GM21528 (cell line): ENCODE data around the gene FGD4.

Experiments
- ATAC-seq: cut with Tn5 transposase; IDR thresholded peaks from one replicate; pipeline ENCODE4 v1.9.1; 2021; ENCODE audit warnings: mild to moderate bottlenecking, moderate library complexity; ENCODE audit not compliant: unreplicated experiment, low FRiP score

Gene FGD4

GRCh38 chr12:32596030-32596429, 196.7 kb downstream of the FGD4 start:
- ATAC-seq, result no peak

DNA sequence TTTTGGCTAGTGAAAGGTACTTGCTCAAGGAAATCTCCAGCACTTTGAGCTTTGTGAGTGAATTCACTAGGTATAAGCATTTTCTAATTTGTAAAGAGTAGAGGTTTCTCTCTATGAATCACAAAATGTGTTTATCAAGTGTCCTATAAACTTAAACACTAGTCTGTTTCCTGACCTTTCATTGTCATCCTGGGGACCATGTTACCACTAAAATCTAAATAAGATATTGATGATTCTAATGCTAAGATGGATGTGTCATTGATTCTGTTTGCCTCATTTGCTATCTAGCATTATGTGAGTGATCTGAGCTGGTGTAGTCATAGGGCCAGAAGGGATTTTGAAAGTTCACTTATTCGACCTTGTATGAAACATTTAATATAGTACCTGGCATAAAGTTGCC, 199.3 kb downstream of the FGD4 start:
- no peak for ATAC-seq

GRCh38 chr12:32600681-32601080, 201.3 kb downstream of the FGD4 start:
- no peak for ATAC-seq

- no peak for ATAC-seq
These were observed 203.7 kb downstream of the FGD4 start for GRCh38 chr12:32603071-32603470.

GRCh38 chr12:32603858-32604257, 204.5 kb downstream of the FGD4 start:
- ATAC-seq, result no peak

DNA sequence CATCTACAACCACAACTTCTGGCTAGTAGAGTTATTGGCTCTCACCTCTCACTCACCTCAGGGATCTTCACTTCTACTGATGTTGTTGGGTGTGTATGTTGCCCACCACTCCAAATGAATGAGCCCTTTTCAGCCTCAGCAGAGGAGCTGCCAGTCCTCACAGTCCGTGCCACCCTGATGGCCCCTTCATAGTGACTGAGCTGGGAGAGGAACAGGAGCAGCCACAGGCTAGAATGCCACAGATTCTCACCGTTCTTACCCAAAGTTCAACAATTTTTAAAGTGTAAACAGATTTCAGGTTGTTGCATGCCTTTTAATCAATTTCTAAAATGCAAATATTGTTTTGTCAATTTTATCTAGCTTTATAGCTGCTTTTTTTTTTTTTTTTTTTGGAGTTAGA, 205.2 kb downstream of the FGD4 start:
- ATAC-seq, result no peak

GRCh38 chr12:32605326-32606095, 206.2 kb downstream of the FGD4 start:
- ATAC-seq, result no peak

GRCh38 chr12:32606443-32606842, 207.1 kb downstream of the FGD4 start:
- no peak for ATAC-seq

DNA sequence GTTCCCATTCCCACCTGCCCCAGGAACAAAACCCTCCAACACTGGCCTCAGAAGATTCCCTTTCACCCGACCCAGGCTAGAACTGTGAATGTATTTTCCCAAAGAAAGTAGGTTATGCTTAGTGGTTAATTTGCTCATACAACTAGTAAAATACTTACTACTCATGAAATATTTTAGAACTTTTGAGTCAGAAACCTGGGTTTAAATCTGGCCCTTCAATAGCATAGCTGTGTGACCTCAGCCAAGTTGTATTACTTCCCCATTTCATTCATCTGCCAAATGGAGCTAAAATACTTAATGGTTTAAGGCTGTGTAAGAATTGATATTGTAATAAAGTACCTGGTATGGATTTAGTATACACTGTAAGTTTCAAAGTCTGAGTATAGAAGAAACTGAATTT, 210.6 kb downstream of the FGD4 start:
- no peak for ATAC-seq

DNA sequence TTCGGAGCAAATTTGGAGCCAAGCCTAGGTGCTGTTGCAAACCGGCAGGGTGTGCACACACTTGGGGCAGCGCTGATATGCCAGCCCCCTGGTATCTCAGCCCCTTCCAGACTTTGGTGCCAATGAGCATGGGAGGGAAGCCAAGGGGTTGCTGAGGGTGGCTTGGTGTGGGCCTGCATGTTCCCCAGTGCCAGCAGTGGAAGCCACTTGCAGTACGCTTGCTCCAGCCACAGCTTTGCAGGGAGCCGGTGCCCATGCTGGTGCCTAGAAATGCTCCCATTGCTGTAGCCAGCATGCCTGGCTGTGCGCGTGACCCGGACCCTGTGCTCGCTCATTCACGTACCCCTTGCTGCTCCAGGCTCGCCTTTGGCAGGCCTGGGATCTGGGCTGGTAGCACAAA, 212.6 kb downstream of the FGD4 start:
- no peak for ATAC-seq

DNA sequence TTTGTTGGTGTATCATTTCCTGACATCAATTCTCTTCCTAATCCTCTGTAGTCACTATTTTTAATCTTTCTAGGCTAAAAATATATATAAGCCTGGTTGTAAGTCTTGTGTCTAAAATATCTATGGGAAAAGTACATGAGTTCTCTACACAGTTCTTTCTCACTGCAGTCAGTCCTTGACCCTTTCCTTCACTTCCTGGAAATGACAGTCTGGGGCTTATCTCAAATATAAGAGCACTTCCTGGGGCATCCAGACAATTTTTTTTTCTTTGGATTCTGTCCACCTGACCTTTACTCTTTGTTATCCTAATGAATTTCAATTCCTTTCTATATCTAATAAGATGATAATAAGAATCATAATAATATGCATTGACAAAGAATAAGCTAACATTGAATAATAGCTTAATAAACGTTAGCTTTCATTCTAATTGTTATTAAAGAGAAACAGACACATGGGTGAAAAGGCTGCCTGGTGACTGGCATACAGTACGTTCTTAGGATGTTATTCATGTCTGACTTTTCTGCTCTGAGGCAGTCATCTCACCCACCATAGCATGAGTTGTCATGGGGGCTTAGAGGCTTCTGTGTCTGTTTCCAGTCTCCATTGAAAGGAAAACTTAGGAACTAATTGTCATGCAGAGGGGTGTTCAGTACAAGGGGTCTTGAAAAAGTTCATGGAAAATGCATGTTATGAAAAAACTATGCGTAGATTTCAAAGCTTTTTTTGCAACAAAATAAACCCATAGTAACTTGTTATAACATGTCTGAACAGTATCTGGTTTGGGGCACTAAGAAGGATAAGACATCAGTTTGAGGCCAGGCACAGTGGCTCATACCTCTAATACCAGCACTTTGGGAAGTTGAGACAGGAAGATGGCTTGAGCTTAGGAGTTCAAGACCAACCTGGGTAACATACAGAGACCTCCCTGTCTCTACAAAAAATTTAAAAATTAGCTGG, 213.6 kb downstream of the FGD4 start:
- ATAC-seq, result no peak

GRCh38 chr12:32615441-32615840, 216.1 kb downstream of the FGD4 start:
- ATAC-seq, result no peak

DNA sequence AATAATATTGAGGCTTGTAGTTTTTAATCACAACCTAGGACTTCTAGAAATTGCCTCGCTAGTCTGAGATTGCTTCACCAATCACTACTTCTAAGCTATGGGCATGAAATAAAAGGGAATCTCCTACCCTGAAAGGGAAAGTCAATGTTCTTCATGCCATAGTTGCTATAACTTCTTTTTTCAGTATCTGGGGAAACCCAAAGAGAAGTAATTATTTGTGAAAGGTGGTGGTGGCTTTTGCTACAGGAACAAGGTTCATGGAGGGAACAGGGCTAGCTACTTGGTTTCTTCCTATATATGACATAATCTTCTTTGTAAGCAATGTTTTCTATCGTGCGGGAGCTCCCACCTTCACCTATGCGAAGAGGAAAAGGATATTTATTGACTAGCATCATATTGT, 218.2 kb downstream of the FGD4 start:
- ATAC-seq, result no peak

DNA sequence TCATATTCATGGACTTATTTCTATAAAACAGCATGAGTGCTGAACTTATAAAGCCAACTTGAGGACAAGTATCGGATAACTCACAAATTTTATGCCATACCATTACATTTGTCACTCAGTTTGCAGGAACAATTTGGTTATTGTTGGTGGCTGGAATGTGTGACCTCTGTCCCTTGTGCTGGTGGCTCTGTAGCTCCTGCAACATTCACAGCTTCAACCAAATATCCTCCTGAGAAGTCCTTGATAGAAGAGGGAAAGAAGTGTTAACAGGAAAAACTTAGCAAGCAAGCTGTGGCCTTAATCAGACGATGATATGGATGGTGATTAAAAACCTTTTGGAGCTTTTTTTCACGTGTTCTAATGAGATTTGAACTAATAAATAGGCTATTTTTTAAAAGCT, 218.8 kb downstream of the FGD4 start:
- no peak for ATAC-seq

GRCh38 chr12:32627976-32628375, 228.6 kb downstream of the FGD4 start:
- ATAC-seq, result no peak

DNA sequence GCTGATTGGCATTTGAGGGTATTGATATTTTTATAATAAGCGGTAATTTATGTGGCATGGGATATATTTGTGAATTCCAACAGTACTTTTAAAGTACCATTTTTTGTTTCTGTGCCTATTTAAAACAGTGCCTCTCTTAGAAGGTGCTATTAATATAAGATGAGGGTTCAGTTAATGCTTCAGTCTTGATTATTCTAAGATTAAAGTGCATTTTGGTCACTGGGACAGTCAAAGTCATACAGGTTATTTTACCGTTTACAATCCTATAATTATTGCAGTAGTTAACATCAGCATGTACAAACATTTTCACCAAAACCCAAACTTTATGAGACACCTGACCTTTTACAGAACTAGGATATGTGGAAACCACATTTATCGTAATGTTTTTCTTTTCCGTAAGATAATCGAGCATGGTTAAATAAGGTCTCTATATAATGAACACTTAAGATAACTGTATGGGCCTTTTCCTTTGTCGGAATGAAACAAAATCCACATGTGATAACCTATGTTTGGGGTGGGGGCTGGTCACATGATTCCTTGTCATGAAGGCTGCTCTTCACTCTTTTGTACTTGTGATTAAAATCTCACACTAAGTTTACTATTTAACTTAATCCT, 242.0 kb downstream of the FGD4 start:
- ATAC-seq, result no peak

GRCh38 chr12:32644431-32644830, 245.1 kb downstream of the FGD4 start:
- ATAC-seq, result no peak

- no peak for ATAC-seq
These were observed 247.9 kb downstream of the FGD4 start for GRCh38 chr12:32647275-32647674.

GRCh38 chr12:32650508-32650907, 251.2 kb downstream of the FGD4 start:
- ATAC-seq, result no peak

- ATAC-seq, result no peak
These were observed 252.0 kb downstream of the FGD4 start for GRCh38 chr12:32651151-32651955.

DNA sequence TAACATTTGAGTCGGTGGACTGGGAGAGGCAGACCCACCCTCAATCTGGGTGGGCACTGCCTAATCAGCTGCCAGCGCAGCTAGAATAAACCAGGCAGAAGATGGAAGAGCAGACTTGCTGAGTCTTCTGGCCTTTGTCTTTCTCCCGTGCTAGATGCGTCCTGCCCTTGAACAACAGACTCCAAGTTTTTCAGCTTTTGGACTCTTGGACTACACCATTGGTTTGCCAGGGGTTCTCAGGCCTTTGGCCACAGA, 252.5 kb downstream of the FGD4 start:
- no peak for ATAC-seq
